HG03354 (cell line): ENCODE measurements around the gene B9D1.

Experiments
- ATAC-seq: cut with Tn5 transposase; IDR thresholded peaks from one replicate; pipeline ENCODE4 v1.9.1; 2021; ENCODE audit warnings: mild to moderate bottlenecking; ENCODE audit not compliant: unreplicated experiment, poor library complexity, severe bottlenecking

The B9D1 gene

GRCh38 chr17:19390951-19391350 is 28.4 kb upstream of the B9D1 start:
- ATAC-seq: no peak

- no peak for ATAC-seq
Observed at GRCh38 chr17:19388791-19389785, 26.6 kb upstream of the B9D1 start.

GRCh38 chr17:19387921-19388521 is 25.5 kb upstream of the B9D1 start:
- no peak for ATAC-seq

GRCh38 chr17:19386974-19387920 is 24.7 kb upstream of the B9D1 start, which contains the start of gene MFAP4:
MFAP4 (minus strand) TSS chr17:19387190; CDS start chr17:19387155, 35 bp downstream.
- ATAC-seq: no peak

- ATAC-seq: no peak
Observed at GRCh38 chr17:19386051-19386929, 23.8 kb upstream of the B9D1 start.

GRCh38 chr17:19385521-19385983 is 23.0 kb upstream of the B9D1 start:
- ATAC-seq: no peak

- ATAC-seq: no peak
Observed at GRCh38 chr17:19384723-19385391, 22.3 kb upstream of the B9D1 start.

GRCh38 chr17:19383681-19384470 is 21.4 kb upstream of the B9D1 start:
- no peak for ATAC-seq

- no peak for ATAC-seq
Observed at GRCh38 chr17:19382531-19383444, 20.3 kb upstream of the B9D1 start.

GRCh38 chr17:19381741-19382444 is 19.4 kb upstream of the B9D1 start:
- ATAC-seq: no peak

GRCh38 chr17:19381361-19381740 is 18.8 kb upstream of the B9D1 start:
- no peak for ATAC-seq

- no peak for ATAC-seq
Observed at GRCh38 chr17:19380481-19381301, 18.2 kb upstream of the B9D1 start.

GRCh38 chr17:19379361-19380065 is 17.0 kb upstream of the B9D1 start:
- ATAC-seq: no peak
